VCaP (cell line): ENCODE measurements around the gene PHF21B.

Experiments used
- H3K27ac ChIP-seq: fragments of 450-650 bp; 2 replicates; pipeline ENCODE4 v1.5.1; 2017
- CTCF ChIP-seq: fragments of 450-650 bp; conservative IDR thresholded peaks from 2 replicates; pipeline ENCODE4 v1.5.1; 2017; ENCODE audit warnings: mild to moderate bottlenecking, moderate library complexity

Gene PHF21B

GRCh38 chr22:45033136-45033535 lies 23.3 kb upstream of the PHF21B start:
- no peak overlapping the region for H3K27ac ChIP-seq

GRCh38 chr22:45031629-45032403 lies 22.0 kb upstream of the PHF21B start:
- H3K27ac ChIP-seq: no peak overlapping the region
- no peak for TF ChIP-seq CTCF

More at GRCh38 chr22:45033136-45033535, 23.3 kb upstream of the PHF21B start:
- TF ChIP-seq CTCF: no peak

- TF ChIP-seq CTCF: no peak
- H3K27ac ChIP-seq: no peak overlapping the region
These were observed 19.7 kb upstream of the PHF21B start for GRCh38 chr22:45029501-45029900.

GRCh38 chr22:45026511-45026910 lies 16.7 kb upstream of the PHF21B start:
- H3K27ac ChIP-seq: no peak overlapping the region
- TF ChIP-seq CTCF: no peak

GRCh38 chr22:45023431-45023830 lies 13.6 kb upstream of the PHF21B start:
- H3K27ac ChIP-seq: no peak overlapping the region
- no peak for TF ChIP-seq CTCF

GRCh38 chr22:45019861-45020655 lies 10.3 kb upstream of the PHF21B start:
- TF ChIP-seq CTCF: no peak
- no peak overlapping the region for H3K27ac ChIP-seq

- no peak for TF ChIP-seq CTCF
- no peak overlapping the region for H3K27ac ChIP-seq
These were observed 4.8 kb upstream of the PHF21B start for GRCh38 chr22:45014654-45015053.
